Stimulated activated CD8-positive, alpha-beta memory T cell treated with anti-CD3 and anti-CD28 coated beads, Interleukin-12 subunit alpha, Interleukin-12 subunit beta, amount 100 ng/mL, for 24 hours (primary cell): ENCODE measurements around the gene RPEL1.
"Not testable (repeated sequence)": the region's sequence is repeated elsewhere in the genome, so short reads cannot be mapped to it uniquely, and the experiment has no call there.

Experiments used
- DNase-seq: peaks from one replicate; pipeline ENCODE4 v3.0.0-alpha.2; 2020; ENCODE audit errors: extremely low read depth

Gene RPEL1

DNA sequence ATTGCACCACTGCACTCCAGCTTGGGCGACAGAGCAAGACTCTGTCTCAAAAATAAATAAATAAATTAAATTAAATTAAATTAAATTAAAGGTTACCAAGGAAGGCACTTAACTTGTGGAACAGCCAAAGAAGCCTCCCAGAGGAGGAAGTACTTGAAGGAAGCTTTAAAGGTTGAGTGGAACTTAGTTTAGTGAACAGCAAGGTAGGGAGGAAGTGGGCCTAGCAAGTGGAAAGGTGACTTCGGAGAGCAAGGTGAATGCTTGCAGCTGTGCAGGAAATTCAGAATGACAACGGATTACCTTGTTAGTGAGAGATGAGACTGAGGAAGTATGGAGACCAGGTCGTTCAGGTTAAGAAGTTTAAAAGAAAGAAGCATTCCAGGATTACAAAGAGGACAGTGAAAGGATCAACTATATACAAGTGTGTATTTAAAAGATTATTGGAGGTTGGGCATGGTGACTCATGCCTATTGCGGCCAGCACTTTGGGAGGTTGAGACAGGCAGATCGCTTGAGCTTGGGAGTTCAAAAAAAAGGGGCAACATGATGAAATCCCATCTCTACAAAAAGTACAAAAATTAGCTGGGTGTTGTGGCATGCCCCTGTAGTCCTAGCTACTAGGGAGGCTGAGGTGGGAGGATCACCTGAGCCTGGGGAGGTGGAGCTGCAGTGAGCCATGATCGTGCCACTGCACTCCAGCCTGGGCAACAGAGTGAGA is 12.8 kb upstream of the RPEL1 start:
- DNase-seq: no peak

DNA sequence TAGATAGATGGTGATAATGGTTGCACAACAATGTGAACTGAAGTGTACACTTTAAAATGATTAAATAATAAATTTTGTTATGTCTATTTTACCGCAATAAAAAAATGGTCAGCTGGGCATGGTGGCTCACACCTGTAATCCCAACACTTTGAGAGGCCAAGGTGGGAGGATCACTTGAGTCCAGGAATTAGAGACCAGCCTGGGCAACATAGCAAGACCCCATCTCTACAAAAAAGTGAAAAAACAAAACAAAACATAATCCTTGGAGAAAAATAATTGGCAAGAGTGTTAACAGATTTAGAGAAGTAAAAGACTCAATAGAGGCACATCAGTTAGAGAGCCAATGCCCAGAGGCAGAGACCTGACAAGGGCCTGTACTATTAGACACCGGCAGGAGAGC is 9.9 kb upstream of the RPEL1 start:
- no peak for DNase-seq

DNA sequence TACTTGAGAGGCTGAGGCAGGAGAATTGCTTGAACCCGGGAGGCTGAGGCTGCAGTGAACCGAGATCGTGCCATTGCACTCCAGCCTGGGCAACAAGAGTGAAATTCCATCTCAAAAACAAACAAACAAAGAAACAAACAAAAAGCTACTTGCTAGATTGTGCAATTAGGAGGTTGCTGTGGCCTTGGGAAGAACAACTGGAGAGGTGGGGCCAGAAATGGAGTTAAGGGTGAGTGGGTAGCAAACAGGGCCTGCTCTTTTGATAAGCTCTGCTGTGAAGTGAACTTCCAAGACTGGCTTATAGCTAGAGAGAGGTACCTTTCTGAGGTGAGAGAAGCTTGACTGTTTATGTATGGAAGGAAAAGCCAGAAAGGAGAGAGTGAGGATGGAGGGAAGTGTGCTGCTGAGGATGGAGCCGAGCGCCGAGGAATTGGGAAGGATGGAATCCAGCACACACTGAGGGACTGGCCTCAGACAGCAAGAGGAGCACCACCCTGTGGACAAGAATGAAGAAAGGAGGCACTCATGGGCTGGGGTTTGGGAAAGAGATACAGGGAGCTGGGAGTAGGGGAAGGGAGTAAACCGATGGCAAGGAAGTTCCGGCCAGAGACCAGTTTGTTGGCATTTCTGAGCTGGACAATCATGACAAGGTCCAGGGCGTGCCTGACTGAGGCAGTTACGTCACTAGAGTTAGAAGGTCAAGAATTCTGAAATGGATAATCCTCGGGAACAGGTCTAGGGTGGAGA is 7.0 kb upstream of the RPEL1 start:
- no peak for DNase-seq

DNA sequence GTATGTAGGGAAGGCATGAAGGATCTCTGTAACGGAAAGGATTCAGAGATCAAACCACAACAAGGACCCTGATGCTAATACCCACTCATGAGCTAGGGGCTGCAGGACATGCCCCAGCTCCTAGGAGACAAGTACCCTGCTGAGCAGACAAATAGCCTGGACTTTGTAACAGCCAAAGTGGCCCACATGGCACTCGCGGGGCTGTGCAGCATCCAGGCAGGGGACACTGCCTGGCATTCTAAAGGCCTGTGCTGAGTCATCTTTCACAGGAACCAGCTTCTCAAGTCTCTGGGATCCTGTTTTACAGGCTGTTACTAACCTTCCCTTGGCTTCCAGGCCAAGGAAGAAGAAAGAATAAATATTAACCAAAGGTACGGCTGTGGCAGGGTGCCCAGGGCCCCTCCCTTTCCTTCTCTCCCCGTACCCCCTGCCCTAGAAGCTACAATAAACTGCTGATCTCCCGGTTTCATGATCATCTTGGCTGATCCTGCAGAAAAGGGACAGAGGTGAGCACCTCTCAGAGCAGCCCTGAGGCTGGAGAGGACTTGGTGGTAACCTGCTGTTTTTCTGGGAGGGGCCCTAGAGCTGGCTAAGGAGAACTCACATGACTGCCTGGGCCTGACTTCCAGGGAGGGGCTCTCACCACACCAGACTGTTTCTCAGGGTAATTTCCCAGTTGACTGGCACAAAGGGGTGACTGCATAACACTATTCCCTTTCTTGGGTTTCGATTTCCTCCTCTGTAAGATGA is 4.2 kb upstream of the RPEL1 start:
- no peak for DNase-seq

DNA sequence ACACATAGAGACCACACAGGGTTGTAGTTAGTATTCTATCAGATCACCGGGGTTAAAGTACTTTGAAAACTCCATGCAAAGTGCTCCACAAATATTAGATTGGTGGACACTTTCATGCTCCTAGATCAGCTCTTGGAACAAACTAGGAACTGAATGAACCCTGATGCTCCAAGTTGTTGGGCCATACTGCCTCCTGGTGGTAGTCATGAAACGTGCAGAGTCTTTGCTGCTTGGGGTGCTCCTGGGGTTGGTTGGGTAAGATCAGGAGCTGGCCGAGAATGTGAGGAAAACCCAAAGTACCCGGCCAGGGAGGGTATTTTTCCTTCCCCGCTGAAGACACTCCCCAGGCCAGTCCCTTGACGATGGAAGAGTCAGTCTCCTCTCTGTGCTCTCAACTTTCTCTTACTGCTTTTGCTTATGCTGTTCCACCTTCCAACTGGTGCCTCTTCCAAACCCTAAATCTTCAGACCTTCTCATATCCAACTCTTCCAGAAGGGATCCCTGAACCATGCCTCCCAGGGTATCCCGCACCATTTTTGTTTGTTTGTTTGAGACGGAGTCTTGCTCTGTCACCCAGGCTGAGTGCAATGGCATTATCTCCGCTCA is 918 bp upstream of the RPEL1 start:
- no peak for DNase-seq

DNA sequence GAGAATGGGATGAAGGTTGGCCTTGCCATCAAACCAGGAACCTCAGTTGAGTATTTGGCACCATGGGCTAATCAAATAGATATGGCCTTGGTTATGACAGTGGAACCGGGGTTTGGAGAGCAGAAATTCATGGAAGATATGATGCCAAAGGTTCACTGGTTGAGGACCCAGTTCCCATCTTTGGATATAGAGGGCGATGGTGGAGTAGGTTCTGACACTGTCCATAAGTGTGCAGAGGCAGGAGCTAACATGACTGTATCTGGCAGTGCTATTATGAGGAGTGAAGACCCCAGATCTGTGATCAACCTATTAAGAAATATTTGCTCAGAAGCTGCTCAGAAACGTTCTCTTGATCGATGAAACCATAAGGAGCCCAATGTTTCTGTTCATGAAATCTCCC is 637 bp downstream of the RPEL1 start:
- DNase-seq: no peak

DNA sequence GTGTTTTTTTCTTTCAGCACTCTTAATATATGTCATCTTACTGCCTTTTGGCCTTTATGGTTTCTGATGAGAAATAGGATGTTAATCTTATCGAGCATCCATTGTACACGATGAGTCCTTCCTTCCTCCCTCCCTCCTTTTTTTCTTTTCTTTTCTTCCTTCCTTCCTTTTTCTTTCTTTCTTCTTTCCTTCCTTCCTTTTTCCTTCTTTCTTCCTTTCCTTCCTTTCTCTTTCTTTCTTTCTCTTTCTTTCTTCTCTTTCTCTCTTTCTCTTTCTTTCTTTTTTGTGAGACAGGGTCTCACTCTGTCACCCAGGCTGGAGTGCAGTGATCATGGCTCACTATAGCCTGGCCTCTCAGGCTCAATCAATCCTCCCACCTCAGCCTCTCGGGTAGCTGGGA is 8.4 kb downstream of the RPEL1 start:
- DNase-seq: no peak

DNA sequence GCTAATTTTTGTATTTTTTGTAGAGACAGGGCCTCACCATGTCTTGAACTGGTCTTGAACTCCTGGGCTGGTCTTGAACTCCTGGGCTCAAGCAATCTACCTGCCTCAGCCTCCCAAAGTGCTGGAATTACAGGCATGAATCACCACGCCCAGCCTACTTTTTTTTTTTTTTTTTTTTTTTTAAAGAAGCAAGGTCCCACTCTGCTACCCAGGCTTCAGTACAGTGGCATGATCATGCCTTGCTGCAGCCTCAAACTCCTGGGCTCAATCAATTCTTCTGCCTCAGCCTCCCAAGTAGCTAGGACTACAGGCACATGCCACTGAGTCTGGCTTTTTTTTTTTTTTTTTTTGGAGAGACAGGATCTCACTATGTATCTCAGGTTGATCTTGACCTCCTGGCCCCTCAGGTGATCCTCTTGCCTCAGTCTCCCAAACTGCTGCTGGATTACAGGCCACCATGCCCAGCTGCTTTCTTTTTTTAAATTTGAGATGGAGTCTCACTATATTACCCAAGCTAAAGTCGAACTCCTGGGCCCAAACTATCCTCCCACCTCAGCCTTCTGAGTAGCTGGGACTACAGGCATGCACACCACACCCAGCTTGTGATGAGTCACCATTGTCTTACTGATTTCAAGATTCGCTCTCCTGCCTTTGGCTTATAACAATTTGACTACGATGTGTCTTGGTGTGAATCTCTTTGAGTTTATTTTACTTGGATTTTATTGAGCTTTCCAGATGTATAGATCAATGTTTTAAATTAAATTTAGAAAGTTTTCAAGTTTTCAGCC is 9.0 kb downstream of the RPEL1 start:
- DNase-seq: no peak

DNA sequence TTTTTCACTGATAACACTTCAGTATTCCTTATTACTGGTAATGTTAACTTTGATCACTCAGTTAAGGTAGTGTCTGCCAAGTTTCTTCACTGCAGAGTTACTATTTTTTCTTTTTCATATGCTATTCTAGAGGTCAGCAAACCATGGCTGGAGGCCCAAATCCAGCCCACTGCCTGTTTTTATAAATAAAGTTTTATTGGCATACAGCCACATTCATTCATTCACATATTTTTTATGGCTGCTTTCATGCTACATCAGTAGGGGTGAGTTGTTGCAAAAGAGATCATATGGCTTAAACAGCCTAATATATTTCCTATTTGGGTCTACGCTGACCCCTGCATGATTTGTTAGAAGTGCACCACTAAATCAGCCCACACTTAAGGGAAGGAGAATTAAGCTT is 10.9 kb downstream of the RPEL1 start:
- no peak for DNase-seq

DNA sequence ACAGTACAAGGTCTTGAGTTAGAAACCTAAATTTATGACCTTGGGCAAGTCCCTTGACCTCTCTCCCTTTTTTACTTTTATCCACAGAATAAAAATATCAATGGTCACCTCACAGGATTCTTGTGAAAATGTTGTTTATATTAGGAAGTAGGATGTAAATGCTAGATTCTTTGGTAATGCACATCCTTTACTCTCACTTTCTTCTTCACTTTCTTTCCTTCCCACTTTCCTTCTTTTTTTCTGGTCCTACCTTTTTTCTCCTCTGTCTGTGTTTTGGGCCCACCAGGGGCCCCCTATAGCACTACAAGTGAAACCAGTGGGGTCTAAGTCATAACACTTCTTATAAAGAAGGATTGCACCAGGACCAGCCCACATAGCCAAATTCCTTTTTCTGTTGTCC is 12.1 kb downstream of the RPEL1 start:
- no peak for DNase-seq

DNA sequence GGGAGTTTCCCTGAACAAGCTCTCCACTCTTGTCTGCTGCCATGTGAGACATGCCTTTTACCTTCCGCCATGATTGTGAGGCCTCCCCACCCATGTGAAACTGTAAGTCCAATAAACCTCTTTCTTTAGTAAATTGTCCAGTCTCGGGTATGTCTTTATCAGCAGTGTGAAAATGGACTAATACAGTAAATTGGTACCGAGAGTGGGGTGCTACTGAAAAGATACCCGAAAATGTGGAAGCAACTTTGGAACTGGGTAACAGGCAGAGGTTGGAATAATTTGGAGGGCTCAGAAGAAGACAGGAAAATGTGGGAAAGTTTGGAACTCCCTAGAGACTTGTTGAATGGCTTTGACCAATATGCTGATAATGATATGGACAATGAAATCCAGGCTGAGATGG is 13.2 kb downstream of the RPEL1 start:
- DNase-seq: not testable (repeated sequence)

DNA sequence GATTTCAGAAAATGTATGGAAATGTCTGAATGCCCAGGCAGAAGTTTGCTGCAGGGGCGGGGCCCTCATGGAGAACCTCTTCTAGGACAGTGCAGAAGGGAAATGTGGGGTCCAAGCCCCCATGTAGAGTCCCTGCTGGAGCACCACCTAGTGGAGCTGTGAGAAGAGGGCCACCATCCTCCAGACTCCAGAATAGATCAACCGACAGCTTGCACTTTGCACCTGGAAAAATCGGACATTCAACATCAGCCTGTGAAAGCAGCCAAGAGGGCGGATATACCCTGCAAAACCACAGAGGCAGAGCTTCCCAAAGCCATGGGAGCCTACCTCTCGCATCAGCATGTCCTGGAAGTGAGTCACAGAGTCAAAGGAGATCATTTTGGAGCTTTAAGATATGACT is 14.3 kb downstream of the RPEL1 start:
- DNase-seq: no peak

DNA sequence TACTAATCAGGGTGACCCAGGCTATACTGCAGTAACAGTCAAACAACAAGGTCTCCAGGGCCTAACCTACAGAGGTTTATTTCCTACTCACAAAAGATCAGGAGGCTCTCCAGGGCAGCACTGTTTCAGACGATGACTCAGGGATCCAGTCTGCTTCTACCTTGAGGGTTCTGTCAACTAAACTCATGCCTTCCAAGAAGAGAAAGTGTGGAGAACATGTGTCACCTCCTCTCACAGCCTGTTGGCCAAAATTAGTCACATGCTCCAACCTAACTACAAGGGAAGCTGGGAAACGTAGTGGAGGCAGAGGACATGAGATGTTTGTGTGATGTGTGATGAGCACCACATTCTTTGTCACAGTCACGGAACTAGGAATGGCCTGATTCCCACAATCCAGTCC is 16.5 kb downstream of the RPEL1 start:
- no peak for DNase-seq

DNA sequence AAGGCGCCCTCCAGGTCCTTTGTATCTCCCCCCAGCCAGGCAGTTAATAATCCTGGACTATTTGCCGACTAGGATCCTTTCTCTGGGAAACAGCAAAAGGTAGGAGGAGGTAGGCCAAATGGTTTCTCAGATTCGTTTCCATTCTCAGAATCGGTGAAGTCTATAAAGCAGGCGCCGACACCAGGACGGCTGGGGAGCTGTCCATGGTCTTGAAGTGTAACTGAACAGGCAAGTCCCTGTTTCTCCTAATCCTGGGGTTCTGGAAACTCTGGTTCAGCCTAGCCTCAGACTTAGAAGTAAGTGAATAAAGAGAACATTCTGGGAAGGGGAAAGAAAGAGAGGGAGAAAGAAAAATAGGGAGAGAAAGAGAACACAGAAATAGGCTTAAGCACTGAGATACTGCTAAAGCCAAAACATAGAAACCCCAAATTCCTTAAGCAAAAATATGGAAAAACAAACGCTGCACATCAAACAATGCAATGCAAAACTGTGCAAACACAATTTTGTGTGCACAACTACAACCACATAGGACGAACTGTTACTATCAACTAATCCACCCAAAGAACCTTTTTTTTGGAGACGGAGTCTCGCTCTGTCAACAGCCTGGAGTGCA is 20.1 kb downstream of the RPEL1 start:
- no peak for DNase-seq

DNA sequence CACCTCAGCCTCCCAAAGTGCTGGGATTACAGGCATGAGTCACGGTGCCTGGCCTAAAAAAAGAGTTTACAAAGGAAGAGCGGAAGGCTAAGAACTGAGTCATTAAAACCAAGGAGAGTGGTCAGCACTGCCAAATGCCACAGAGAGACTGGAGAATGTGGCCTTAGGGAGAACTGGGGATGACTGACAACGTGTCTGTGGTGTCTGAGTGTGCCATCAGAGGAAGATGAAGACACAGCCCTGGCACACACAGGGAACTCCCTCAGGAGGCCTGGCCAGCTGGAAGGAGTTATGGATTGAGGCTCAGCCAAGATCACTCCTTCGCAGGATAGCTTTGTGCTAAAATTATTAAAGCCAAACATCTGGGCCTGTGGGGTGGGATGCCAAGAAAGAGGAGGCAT is 27.4 kb downstream of the RPEL1 start:
- DNase-seq: no peak

DNA sequence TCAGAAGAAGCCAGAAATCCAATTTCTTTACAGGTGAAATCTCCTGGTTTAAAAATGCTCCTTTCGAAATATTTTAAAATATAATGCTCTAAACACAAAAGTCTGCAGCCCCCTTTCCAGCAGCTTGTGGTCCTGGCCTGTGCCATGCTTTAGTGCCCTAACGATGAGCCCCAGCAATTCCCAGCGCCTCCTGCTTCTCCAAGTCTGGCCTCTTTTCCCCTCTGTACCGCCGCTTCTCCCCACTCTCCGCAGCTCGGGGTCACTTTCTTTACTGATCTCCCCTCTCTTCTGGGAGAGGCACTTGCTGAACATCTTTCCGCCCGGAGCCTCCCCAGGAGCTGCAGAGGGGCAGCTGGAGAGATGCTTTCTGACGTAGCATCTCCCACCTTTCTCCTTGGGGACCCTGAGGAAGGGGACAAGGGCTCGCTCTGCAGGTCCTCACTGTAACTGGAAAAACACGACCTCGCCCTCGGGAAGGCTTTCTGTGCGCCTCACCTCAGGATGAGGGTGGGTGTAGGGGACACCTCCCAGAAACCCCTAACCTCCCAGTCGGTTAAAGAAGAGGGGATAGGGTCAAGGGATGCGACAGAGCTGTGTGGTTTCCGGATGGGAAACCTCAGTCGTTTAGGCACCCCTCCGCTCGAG is 30.7 kb downstream of the RPEL1 start:
- no peak for DNase-seq

DNA sequence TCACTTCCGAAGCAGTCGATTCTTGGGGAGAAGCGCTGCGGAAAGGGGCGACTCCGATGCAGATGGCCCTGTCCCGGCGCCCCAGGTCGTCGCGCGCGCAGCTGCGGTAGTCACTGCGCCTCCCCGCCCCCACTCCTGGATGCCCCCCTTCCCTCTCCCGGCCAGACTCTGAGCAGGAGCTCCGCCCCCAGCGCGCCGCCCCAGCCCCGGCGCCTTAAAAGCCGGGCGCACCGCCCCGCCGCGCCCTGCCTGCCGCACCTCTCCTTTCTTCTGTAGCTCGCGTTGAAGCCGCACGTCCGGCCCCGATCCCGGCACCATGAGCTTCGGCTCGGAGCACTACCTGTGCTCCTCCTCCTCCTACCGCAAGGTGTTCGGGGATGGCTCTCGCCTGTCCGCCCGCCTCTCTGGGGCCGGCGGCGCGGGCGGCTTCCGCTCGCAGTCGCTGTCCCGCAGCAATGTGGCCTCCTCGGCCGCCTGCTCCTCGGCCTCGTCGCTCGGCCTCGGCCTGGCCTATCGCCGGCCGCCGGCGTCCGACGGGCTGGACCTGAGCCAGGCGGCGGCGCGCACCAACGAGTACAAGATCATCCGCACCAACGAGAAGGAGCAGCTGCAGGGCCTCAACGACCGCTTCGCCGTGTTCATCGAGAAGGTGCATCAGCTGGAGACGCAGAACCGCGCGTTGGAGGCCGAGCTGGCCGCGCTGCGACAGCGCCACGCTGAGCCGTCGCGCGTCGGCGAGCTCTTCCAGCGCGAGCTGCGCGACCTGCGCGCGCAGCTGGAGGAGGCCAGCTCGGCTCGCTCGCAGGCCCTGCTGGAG is 31.4 kb downstream of the RPEL1 start, which contains the start of gene INA:
Gene INA, plus strand, starts transcription at position 243 of the 817 bp plus-strand sequence. Its CDS starts 74 bp downstream, at position 317.
- peak; percentile 0 for DNase-seq

DNA sequence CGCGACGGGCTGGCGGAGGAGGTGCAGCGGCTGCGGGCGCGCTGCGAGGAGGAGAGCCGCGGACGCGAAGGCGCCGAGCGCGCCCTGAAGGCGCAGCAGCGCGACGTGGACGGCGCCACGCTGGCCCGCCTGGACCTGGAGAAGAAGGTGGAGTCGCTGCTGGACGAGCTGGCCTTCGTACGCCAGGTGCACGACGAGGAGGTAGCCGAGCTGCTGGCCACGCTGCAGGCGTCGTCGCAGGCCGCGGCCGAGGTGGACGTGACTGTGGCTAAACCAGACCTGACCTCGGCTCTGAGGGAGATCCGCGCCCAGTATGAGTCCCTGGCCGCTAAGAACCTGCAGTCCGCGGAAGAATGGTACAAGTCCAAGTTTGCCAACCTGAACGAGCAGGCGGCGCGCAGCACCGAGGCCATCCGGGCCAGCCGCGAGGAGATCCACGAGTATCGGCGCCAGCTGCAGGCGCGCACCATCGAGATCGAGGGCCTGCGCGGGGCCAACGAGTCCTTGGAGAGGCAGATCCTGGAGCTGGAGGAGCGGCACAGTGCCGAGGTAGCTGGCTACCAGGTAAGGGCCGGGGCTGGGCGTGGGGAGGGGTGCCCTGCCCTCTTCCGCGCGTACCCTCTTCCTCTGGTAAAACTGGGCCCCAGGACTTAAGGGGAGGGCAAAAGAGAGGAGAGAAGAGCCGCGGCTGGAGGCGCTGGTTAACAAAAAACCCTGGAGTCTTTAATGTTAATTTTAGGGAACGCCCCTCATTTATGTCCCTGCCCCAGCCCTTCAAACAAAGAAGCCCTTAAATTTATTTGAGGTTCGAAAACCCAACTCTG is 32.2 kb downstream of the RPEL1 start:
- no peak for DNase-seq

DNA sequence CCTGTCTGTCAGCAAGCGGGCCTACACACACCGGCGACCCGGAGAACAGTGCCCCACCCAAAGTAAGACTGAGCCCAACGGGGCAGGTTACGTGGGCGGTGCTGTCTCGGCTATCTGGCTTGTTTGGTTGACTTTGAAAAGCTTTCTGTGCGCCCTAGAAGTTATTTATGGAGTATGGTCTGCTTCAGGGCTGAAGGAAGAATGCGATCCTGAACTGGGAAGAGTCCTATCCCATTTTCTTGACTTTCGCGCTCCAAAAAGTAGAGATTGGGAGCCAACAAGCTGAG is 32.8 kb downstream of the RPEL1 start:
- no peak for DNase-seq
